COLO668 (cell line): Measurements from ENCODE around the gene GGPS1.
"Not testable (repeated sequence)": the region's sequence is repeated elsewhere in the genome, so short reads cannot be mapped to it uniquely, and the experiment has no call there.

ENCODE experiments used
- DNase-seq: peaks from one replicate; lab custom pipeline; 2025; ENCODE audit not compliant: unreplicated experiment; lab: John Stamatoyannopoulos, UW

GGPS1 gene

GRCh38 chr1:235336903-235337302 lies 8.5 kb downstream of the GGPS1 start:
- DNase-seq, result no peak

DNA sequence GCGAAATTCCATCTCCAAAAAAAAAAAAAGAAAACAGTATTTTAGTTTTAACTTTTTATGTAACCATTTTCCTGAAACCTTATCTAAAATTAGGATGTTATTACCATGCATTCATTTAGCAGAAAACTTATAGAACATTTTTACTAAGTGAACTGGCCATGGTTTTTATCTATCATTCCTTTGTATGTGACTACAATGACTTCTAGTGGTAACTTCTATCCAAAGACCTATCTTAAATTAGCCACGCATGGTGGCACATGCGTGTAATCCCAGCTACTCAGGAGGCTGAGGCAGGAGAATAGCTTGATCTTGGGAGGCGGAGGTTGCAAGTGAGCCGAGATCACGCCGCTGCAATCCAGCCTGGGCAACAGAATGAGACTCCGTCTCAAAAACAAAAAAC lies 11.4 kb downstream of the GGPS1 start:
- no peak for DNase-seq

GRCh38 chr1:235341334-235341733 lies 13.0 kb downstream of the GGPS1 start:
- no peak for DNase-seq

- DNase-seq, result no peak
Observed at GRCh38 chr1:235342039-235342438, 13.7 kb downstream of the GGPS1 start.

DNA sequence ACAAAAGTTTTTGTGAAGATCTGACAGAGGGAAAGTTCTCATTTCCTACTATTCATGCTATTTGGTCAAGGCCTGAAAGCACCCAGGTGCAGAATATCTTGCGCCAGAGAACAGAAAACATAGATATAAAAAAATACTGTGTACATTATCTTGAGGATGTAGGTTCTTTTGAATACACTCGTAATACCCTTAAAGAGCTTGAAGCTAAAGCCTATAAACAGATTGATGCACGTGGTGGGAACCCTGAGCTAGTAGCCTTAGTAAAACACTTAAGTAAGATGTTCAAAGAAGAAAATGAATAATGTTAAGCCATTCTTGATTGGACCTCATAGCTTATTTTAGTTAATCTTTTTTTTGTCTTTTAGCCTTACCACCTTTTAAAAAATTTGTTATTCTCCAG lies 14.1 kb downstream of the GGPS1 start:
- DNase-seq, result no peak

- DNase-seq, result no peak
Observed at GRCh38 chr1:235343726-235344125, 15.4 kb downstream of the GGPS1 start.

DNA sequence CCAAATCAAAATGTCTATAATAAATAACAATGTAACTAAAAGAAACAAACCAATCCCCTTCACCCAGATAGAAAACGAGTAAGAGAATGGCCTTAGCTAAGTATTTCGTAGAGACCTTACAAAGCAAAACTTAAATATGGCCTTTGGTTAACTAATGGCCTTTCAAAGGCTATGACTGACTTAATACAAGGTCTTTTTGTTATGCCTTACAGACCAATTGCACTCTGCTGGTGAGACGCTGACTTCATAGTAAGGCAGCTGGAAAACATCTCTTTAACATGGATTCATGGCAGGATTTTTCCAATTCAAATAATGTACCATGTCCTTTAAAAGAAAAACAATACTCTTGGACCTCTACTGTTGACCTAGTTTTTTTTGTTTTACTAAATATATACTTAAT lies 23.1 kb downstream of the GGPS1 start:
- DNase-seq, result no peak

DNA sequence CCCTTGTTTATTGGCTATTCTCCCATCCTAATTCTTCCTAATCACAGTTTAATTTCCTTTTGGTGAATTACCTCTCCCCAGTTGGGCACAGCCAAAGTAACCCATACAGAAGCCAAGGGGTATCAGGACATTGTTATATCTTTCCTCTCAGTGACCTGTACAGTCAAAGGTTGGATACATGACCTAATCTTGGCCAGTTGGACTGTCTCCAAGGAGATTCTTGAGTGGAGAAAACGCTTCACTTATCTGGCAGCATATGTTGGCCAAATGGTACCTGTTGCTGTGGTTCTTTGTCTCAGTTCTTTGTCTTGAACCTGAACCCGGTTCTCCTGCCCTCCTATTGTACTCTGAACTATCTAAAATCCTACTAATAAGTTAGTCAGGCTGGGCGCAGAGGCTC lies 23.5 kb downstream of the GGPS1 start:
- no peak for DNase-seq

DNA sequence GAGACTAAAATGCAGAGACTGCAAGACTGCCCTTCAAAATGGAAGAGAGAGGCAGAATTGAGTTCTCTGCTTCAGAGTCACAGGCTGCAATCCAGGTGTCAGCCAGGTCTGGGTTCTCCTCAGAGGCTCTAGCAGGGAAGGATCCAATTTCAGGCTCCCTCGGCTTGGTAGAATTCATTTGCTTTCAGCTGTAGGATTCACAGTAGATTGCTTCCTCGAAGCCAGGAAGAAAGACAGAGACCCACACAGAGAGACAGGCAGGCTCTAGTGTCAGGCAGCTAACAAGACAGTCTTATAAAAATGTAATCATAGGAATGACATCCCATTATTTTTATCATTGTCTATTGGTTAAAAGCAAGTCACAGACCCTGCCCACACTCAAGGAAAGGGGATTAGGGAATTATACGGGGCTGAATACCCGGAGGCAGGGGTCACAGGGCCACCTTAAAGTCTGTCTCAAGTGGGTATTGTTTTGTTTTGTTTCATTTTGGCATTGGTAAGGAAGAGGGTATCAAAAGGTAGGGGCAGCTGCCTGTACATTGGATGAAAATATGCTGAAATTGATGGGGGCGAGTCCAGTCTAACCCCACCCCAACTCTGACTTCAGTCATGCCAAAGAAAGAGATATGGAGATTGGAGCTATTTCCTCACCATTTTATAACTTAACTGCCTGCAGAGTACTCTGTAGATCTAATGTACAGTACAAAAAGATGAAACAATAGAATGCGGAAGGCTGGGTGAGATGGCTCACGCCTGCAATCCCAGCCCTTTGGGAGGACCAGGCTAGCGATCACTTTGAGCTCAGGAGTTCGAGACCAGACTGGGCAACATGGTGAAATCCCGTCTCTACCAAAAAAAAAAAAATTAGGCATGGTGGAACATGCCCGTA lies 29.4 kb downstream of the GGPS1 start:
- peak; percentile 30 for DNase-seq

GRCh38 chr1:235358899-235359298 lies 30.5 kb downstream of the GGPS1 start:
- DNase-seq, result no peak

DNA sequence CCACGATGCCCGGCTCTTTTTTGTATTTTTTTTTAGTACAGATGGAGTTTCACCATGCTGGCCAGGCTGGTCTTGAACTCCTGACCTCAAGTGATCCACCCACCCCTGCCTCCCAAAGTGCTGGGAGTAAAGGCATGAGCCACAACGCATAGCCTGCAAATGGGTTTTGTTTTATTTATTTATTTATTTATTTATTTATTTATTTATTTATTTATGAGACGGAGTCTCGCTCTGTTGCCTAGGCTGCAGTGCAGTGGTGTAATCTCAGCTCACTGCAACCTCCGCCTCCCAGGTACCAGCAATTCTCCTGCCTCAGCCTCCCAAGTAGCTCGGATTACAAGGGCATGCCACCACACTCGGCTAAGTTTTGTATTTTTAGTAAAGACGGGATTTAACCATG lies 35.8 kb downstream of the GGPS1 start:
- not testable (repeated sequence) for DNase-seq

- DNase-seq, result no peak
Observed at GRCh38 chr1:235366286-235366685, 37.9 kb downstream of the GGPS1 start.

- peak; percentile 99 for DNase-seq
Observed at GRCh38 chr1:235367000-235367908, 38.9 kb downstream of the GGPS1 start, which contains the start of gene TBCE. TSS of gene TBCE (plus strand) at chr1:235367427. CDS start at chr1:235380050, 12,623 bp downstream.

DNA sequence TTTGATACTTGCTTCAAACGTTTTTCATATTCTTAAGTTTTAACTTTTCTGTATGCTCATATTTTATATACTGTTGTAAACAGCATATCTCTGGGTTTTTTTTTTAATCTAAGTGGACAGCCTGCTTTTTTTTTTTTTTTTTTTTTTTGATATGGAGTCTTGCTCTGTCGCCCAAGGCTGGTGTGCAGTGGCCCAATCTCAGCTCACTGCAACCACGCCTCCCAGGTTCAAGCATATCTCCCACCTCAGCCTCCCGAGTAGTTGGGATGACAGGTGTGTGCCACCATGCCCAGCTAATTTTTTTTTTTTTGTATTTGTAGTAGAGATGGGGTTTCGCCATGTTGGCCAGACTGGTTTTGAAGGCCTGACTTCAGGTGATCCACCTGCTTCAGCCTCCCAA lies 40.1 kb downstream of the GGPS1 start:
- DNase-seq, result no peak

- no peak for DNase-seq
Observed at GRCh38 chr1:235369802-235370201, 41.4 kb downstream of the GGPS1 start.

DNA sequence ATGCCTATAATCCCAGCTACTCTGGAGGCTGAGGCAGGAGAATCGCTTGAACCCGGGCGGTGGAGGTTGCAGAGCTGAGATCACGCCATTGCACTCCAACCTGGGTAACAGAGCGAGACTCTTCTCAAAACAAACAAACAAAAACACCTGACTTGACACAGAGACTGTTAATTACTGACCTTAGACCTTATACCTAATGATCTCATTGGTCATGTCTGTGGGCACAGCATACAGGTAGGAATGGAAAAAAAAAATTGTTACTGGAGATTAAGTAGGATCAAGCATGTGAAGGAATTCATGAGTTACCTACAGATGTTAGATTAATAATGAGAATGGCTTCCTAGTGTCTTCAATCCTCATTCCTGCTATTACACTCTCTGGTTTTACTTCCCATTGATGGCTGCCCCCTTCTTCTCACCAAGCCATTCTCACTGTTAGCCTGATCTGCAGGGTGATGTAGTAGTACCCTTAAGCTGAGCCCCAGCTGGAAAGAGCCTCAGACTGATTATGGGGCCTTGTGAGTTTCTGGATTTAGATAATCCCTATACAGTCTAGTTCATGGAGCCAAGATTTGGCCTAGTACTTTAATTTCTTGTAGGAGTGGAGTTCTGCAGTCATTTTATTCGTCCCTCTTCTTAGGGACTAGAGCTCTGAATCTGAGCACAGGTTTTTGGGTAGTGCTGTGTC lies 47.7 kb downstream of the GGPS1 start:
- no peak for DNase-seq

DNA sequence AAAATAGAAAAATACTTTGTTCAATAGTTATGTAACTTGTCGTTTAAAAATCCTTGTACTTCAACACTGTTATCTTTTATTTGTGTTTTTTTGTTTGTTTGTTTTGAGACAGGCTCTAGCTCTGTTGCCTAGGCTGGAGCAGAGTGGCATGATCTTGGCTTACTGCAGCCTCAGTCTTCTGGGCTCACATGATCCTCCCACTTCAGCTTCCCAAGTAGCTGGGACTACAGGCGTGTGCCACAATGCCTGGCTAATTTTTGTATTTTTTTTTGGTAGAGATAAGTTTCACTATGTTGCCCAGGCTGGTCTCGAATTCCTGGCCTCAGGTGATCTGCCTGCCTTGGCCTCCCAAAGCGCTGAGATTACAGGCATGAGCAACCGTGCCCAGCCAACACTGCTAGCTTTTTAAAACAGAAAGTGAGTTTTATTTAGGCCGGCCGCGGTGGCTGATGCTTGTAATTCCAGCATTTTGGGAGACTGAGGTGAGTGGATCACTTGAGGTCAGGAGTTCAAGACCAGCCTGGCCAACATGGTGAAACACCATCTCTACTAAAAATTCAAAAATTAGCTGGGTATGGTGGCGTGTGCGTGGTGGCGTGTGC lies 49.9 kb downstream of the GGPS1 start:
- not testable (repeated sequence) for DNase-seq

DNA sequence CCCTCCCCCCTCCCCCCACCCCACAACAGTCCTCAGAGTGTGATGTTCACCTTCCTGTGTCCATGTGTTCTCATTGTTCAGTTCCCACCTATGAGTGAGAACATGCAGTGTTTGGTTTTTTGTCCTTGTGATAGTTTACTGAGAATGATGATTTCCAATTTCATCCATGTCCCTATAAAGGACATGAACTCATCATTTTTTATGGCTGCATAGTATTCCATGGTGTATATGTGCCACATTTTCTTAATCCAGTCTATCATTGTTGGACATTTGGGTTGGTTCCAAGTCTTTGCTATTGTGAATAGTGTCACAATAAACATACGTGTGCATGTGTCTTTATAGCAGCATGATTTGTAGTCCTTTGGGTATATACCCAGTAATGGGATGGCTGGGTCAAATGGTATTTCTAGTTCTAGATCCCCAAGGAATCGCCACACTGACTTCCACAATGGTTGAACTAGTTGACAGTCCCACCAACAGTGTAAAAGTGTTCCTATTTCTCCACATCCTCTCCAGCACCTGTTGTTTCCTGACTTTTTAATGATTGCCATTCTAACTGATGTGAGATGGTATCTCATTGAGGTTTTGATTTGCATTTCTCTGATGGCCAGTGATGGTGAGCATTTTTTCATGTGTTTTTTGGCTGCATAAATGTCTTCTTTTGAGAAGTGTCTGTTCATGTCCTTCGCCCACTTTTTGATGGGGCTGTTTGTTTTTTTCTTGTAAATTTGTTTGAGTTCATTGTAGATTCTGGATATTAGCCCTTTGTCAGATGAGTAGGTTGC lies 53.8 kb downstream of the GGPS1 start:
- DNase-seq, result not testable (repeated sequence)

DNA sequence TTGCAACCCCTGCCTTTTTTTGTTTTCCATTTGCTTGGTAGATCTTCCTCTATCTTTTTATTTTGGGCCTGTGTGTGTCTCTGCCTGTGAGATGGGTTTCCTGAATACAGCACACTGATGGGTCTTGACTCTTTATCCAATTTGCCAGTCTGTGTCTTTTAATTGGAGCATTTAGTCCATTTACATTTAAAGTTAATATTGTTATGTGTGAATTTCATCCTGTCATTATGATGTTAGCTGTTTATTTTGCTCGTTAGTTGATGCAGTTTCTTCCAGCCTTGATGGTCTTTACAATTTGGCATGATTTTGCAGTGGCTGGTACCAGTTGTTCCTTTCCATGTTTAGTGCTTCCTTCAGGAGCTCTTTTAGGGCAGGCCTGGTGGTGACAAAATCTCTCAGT lies 57.3 kb downstream of the GGPS1 start:
- DNase-seq, result not testable (repeated sequence)

DNA sequence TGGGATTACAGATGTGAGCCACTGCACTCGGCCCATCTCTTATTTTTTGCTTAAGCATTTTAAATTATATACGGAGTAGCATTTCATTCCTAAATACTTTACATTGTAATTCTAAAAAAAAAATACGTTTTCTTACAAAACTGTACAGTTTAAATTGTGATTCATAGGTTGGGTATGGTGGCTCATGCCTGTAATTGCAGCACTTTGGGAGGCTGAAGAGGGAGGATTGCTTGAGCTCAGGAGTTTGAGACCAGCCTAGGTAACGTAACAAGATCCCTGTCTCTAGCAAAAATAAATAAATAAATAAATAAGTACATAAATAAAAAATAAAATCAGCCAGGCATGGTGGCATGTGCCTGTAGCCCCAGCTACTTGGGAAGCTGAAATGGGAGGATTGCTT lies 63.5 kb downstream of the GGPS1 start:
- no peak for DNase-seq
